Immature natural killer cell (primary cell): Measurements from ENCODE around the gene POPDC2. TPM values are rescaled to one million over a fixed set of nuclear protein-coding genes. Genes with fewer than 3 reads are reported as not detected.

Experiments used
- DNase-seq, 3 donors: peaks; one replicate each; pipeline ENCODE4 v3.0.0; 2022; ENCODE audit warnings: mixed read lengths in 1 of 3
- H3K27ac Mint-ChIP-seq, 6 donors: one replicate each; pipeline ENCODE4 v1.8.0; 2020; ENCODE audit warnings: mixed read lengths in 6 of 6, mild to moderate bottlenecking in 5 of 6, inconsistent platforms in 4 of 6, moderate library complexity in 3 of 6
- H3K27me3 Mint-ChIP-seq, 3 donors: one replicate each; pipeline ENCODE4 v1.8.0; 2020 to 2021; ENCODE audit warnings: low read depth in 3 of 3, mild to moderate bottlenecking in 3 of 3, mixed read lengths in 3 of 3, moderate library complexity in 3 of 3, inconsistent platforms in 1 of 3
- H3K36me3 Mint-ChIP-seq, 3 donors: one replicate each; pipeline ENCODE4 v1.8.0; 2020; ENCODE audit warnings: mixed read lengths in 3 of 3, inconsistent platforms in 2 of 3, mild to moderate bottlenecking in 2 of 3
- H3K4me1 Mint-ChIP-seq, 2 donors: one replicate each; pipeline ENCODE4 v1.8.0; 2020; ENCODE audit warnings: inconsistent platforms in 2 of 2, mild to moderate bottlenecking in 2 of 2, mixed read lengths in 2 of 2, moderate library complexity in 1 of 2
- H3K4me3 Mint-ChIP-seq, 5 donors: one replicate each; pipeline ENCODE4 v1.8.0; 2020; ENCODE audit warnings: mild to moderate bottlenecking in 5 of 5, mixed read lengths in 5 of 5, inconsistent platforms in 3 of 5, moderate library complexity in 3 of 5
- H3K9me3 Mint-ChIP-seq, 6 donors: one replicate each; pipeline ENCODE4 v1.8.0; 2020; ENCODE audit warnings: mild to moderate bottlenecking in 6 of 6, mixed read lengths in 6 of 6, inconsistent platforms in 4 of 6, moderate library complexity in 3 of 6
- polyA plus RNA-seq, 3 donors: library from polyadenylated mRNA; unstranded; fragments of 300-500 nt; fragmentation: Illumina TruSeq; gene quantifications; one replicate each; pipeline ENCODE4 v1.2.3, GENCODE V29; 2021

Gene POPDC2
- polyA plus RNA-seq, 3 donors from 2014 or later, result 0.50 to 3.6 TPM; not detected in 1

- H3K36me3 Mint-ChIP-seq, result peaks cover 28 to 56% (median 39%) of the 10 kb centered on the region in 3 donors
- DNase-seq, result no peak
- H3K27me3 Mint-ChIP-seq, result peaks cover 0 to 2% (median 0%) of the 10 kb centered on the region in 3 donors
These were observed 17.5 kb downstream of the POPDC2 start for GRCh38 chr3:119642746-119643473.

GRCh38 chr3:119641416-119641815, 19.0 kb downstream of the POPDC2 start:
- no peak overlapping the region for H3K27ac Mint-ChIP-seq
- H3K9me3 Mint-ChIP-seq, result no peaks in the 10 kb centered on the region
- H3K27me3 Mint-ChIP-seq, result peaks cover 0 to 2% (median 0%) of the 10 kb centered on the region in 3 donors
- H3K36me3 Mint-ChIP-seq, result peaks cover 26 to 42% (median 29%) of the 10 kb centered on the region in 3 donors
- no peak overlapping the region for H3K4me3 Mint-ChIP-seq
- no peak for DNase-seq
- H3K4me1 Mint-ChIP-seq, result peaks cover 6 to 15% of the 10 kb centered on the region in 2 donors

More at GRCh38 chr3:119642746-119643473, 17.5 kb downstream of the POPDC2 start:
- H3K27ac Mint-ChIP-seq, result no peak overlapping the region
- no peaks in the 10 kb centered on the region for H3K9me3 Mint-ChIP-seq
- no peak overlapping the region for H3K4me3 Mint-ChIP-seq
- peaks cover 6 to 13% of the 10 kb centered on the region in 2 donors for H3K4me1 Mint-ChIP-seq

- no peak for DNase-seq
- Mint-ChIP-seq H3K4me1 (peaks cover 6 to 15% of the 10 kb centered on the region in 2 donors), H3K27ac (no peak overlapping the region), H3K4me3 (no peak overlapping the region), H3K27me3 (peaks cover 0 to 2% (median 0%) of the 10 kb centered on the region in 3 donors), H3K9me3 (no peaks in the 10 kb centered on the region), H3K36me3 (peaks cover 19 to 27% (median 20%) of the 10 kb centered on the region in 3 donors)
These were observed 20.7 kb downstream of the POPDC2 start for GRCh38 chr3:119639494-119640350.

GRCh38 chr3:119637679-119638477, 22.5 kb downstream of the POPDC2 start:
- DNase-seq, result no peak
- Mint-ChIP-seq H3K4me1 (peaks cover 6 to 15% of the 10 kb centered on the region in 2 donors), H3K4me3 (peak overlapping the region in 1 of 5 donors; percentile 30), H3K36me3 (peaks cover 9 to 17% (median 15%) of the 10 kb centered on the region in 3 donors), H3K27me3 (peaks cover 0 to 2% (median 0%) of the 10 kb centered on the region in 3 donors), H3K9me3 (no peaks in the 10 kb centered on the region), H3K27ac (peak overlapping the region in 1 of 6 donors; percentile 63)

- H3K4me1 Mint-ChIP-seq, result peaks cover 6 to 15% of the 10 kb centered on the region in 2 donors
These were observed 23.3 kb downstream of the POPDC2 start for GRCh38 chr3:119636891-119637611.

GRCh38 chr3:119636249-119636648, 24.1 kb downstream of the POPDC2 start:
- no peak overlapping the region for H3K27ac Mint-ChIP-seq
- H3K4me3 Mint-ChIP-seq, result no peak overlapping the region
- peaks cover 6 to 14% (median 8%) of the 10 kb centered on the region in 3 donors for H3K36me3 Mint-ChIP-seq
- peaks cover 0 to 4% (median 2%) of the 10 kb centered on the region in 3 donors for H3K27me3 Mint-ChIP-seq
- H3K9me3 Mint-ChIP-seq, result no peaks in the 10 kb centered on the region
- peaks cover 6 to 15% of the 10 kb centered on the region in 2 donors for H3K4me1 Mint-ChIP-seq
- no peak for DNase-seq

More at GRCh38 chr3:119636891-119637611, 23.3 kb downstream of the POPDC2 start:
- Mint-ChIP-seq H3K9me3 (no peaks in the 10 kb centered on the region), H3K27ac (no peak overlapping the region), H3K27me3 (peaks cover 0 to 4% (median 2%) of the 10 kb centered on the region in 3 donors), H3K4me3 (no peak overlapping the region), H3K36me3 (peaks cover 9 to 17% (median 9%) of the 10 kb centered on the region in 3 donors)
- DNase-seq, result no peak

GRCh38 chr3:119635719-119636118, 24.7 kb downstream of the POPDC2 start:
- Mint-ChIP-seq H3K27me3 (peaks cover 2 to 4% (median 3%) of the 10 kb centered on the region in 3 donors), H3K4me3 (no peak overlapping the region)

GRCh38 chr3:119632829-119633228, 27.6 kb downstream of the POPDC2 start:
- Mint-ChIP-seq H3K9me3 (no peaks in the 10 kb centered on the region), H3K27me3 (peaks cover 2 to 10% (median 7%) of the 10 kb centered on the region in 3 donors), H3K36me3 (peaks cover 0 to 4% (median 0%) of the 10 kb centered on the region in 3 donors), H3K4me1 (peaks cover 0 to 7% of the 10 kb centered on the region in 2 donors), H3K4me3 (no peak overlapping the region), H3K27ac (no peak overlapping the region)
- no peak for DNase-seq

More at GRCh38 chr3:119635719-119636118, 24.7 kb downstream of the POPDC2 start:
- no peak overlapping the region for H3K27ac Mint-ChIP-seq
- DNase-seq, result no peak
- peaks cover 4 to 9% (median 6%) of the 10 kb centered on the region in 3 donors for H3K36me3 Mint-ChIP-seq
- H3K9me3 Mint-ChIP-seq, result no peaks in the 10 kb centered on the region
- H3K4me1 Mint-ChIP-seq, result peaks cover 6 to 15% of the 10 kb centered on the region in 2 donors

- Mint-ChIP-seq H3K4me1 (peaks cover 5 to 11% of the 10 kb centered on the region in 2 donors), H3K27me3 (peaks cover 2 to 12% (median 8%) of the 10 kb centered on the region in 3 donors), H3K36me3 (no peaks in the 10 kb centered on the region), H3K9me3 (no peaks in the 10 kb centered on the region), H3K4me3 (no peak overlapping the region), H3K27ac (no peak overlapping the region)
- DNase-seq, result no peak
These were observed 28.2 kb downstream of the POPDC2 start for GRCh38 chr3:119632216-119632615.

GRCh38 chr3:119631516-119631915, 28.9 kb downstream of the POPDC2 start:
- Mint-ChIP-seq H3K4me1 (peaks cover 5 to 17% of the 10 kb centered on the region in 2 donors), H3K4me3 (no peak overlapping the region), H3K27me3 (peaks cover 2 to 12% (median 8%) of the 10 kb centered on the region in 3 donors), H3K36me3 (no peaks in the 10 kb centered on the region), H3K9me3 (no peaks in the 10 kb centered on the region), H3K27ac (no peak overlapping the region)
- DNase-seq, result no peak

- H3K27me3 Mint-ChIP-seq, result peaks cover 2 to 15% (median 8%) of the 10 kb centered on the region in 3 donors
- H3K36me3 Mint-ChIP-seq, result no peaks in the 10 kb centered on the region
- H3K4me1 Mint-ChIP-seq, result peaks cover 5 to 17% of the 10 kb centered on the region in 2 donors
- H3K4me3 Mint-ChIP-seq, result no peak overlapping the region
- DNase-seq, result no peak
- no peaks in the 10 kb centered on the region for H3K9me3 Mint-ChIP-seq
- no peak overlapping the region for H3K27ac Mint-ChIP-seq
These were observed 29.5 kb downstream of the POPDC2 start for GRCh38 chr3:119630880-119631329.

- H3K9me3 Mint-ChIP-seq, result no peaks in the 10 kb centered on the region
- no peaks in the 10 kb centered on the region for H3K36me3 Mint-ChIP-seq
- peaks cover 5 to 17% of the 10 kb centered on the region in 2 donors for H3K4me1 Mint-ChIP-seq
- peaks cover 2 to 15% (median 10%) of the 10 kb centered on the region in 3 donors for H3K27me3 Mint-ChIP-seq
- DNase-seq, result no peak
- H3K27ac Mint-ChIP-seq, result no peak overlapping the region
- no peak overlapping the region for H3K4me3 Mint-ChIP-seq
These were observed 30.1 kb downstream of the POPDC2 start for GRCh38 chr3:119630128-119630879.
